ENCODE measurements around the gene ZKSCAN8.
A peak's percentile ranks its signal among the peaks of the same experiment; 100 is the strongest.

Gene ZKSCAN8

GRCh38 chr6:28136585-28137504 is 4.8 kb upstream of the ZKSCAN8 start:
- H3K36me3 ChIP-seq = peaks cover 23% of the 10 kb centered on the region
- H3K9me3 ChIP-seq (ENCODE audit: severe bottlenecking) = no peaks in the 10 kb centered on the region
- H3K27me3 ChIP-seq (ENCODE audit: insufficient read depth, low read depth, severe bottlenecking) = no peaks in the 10 kb centered on the region
- TF ChIP-seq CTCF (IDR thresholded peaks at IDR 0.05; ENCODE audit: low read depth, low read length) = no peak
- peak overlapping the region; percentile 98 for H3K4me3 ChIP-seq (ENCODE audit: low read depth, low read length)
- H3K27ac ChIP-seq = peak overlapping the region; percentile 92
- peak; percentile 95 for DNase-seq

GRCh38 chr6:28137505-28137981 is 4.1 kb upstream of the ZKSCAN8 start:
- Histone ChIP-seq H3K27ac (peak overlapping the region; percentile 92), H3K27me3 (ENCODE audit: insufficient read depth, low read depth, severe bottlenecking) (no peaks in the 10 kb centered on the region), H3K9me3 (ENCODE audit: severe bottlenecking) (no peaks in the 10 kb centered on the region), H3K4me3 (ENCODE audit: low read depth, low read length) (peak overlapping the region; percentile 98), H3K36me3 (peaks cover 20% of the 10 kb centered on the region)
- no peak for TF ChIP-seq CTCF (IDR thresholded peaks at IDR 0.05; ENCODE audit: low read depth, low read length)
- DNase-seq = no peak

- DNase-seq = no peak
- H3K27me3 ChIP-seq (ENCODE audit: insufficient read depth, low read depth, severe bottlenecking) = no peaks in the 10 kb centered on the region
- H3K27ac ChIP-seq = no peak overlapping the region
- H3K4me3 ChIP-seq (ENCODE audit: low read depth, low read length) = no peak overlapping the region
- TF ChIP-seq CTCF (IDR thresholded peaks at IDR 0.05; ENCODE audit: low read depth, low read length) = no peak
- no peaks in the 10 kb centered on the region for H3K9me3 ChIP-seq (ENCODE audit: severe bottlenecking)
- peaks cover 19% of the 10 kb centered on the region for H3K36me3 ChIP-seq
Observed at GRCh38 chr6:28139860-28140543, 1.7 kb upstream of the ZKSCAN8 start.

GRCh38 chr6:28140616-28141015 is 1.1 kb upstream of the ZKSCAN8 start:
- Histone ChIP-seq H3K4me3 (ENCODE audit: low read depth, low read length) (no peak overlapping the region), H3K36me3 (peaks cover 25% of the 10 kb centered on the region), H3K27ac (no peak overlapping the region), H3K27me3 (ENCODE audit: insufficient read depth, low read depth, severe bottlenecking) (no peaks in the 10 kb centered on the region), H3K9me3 (ENCODE audit: severe bottlenecking) (no peaks in the 10 kb centered on the region)
- DNase-seq = no peak
- no peak for TF ChIP-seq CTCF (IDR thresholded peaks at IDR 0.05; ENCODE audit: low read depth, low read length)

- no peak for TF ChIP-seq CTCF (IDR thresholded peaks at IDR 0.05; ENCODE audit: low read depth, low read length)
- Histone ChIP-seq H3K9me3 (ENCODE audit: severe bottlenecking) (no peaks in the 10 kb centered on the region), H3K36me3 (peaks cover 37% of the 10 kb centered on the region), H3K27ac (peak overlapping the region; percentile 72), H3K27me3 (ENCODE audit: insufficient read depth, low read depth, severe bottlenecking) (no peaks in the 10 kb centered on the region), H3K4me3 (ENCODE audit: low read depth, low read length) (peak overlapping the region; percentile 92)
- DNase-seq = no peak
Observed at GRCh38 chr6:28142446-28142845, 763 bp downstream of the ZKSCAN8 start.

Data from WERI-Rb-1 (cell line).